Measurements from ENCODE around the gene FAM72C. TPM values are rescaled to one million over a fixed set of nuclear protein-coding genes. Genes with fewer than 3 reads are reported as not detected.
"Not testable (repeated sequence)": the region's sequence is repeated elsewhere in the genome, so short reads cannot be mapped to it uniquely, and the experiment has no call there.

Gene FAM72C
- total RNA-seq: under 1 TPM in 1 of 4 donors, not detected in 3; 0.47 TPM

DNA sequence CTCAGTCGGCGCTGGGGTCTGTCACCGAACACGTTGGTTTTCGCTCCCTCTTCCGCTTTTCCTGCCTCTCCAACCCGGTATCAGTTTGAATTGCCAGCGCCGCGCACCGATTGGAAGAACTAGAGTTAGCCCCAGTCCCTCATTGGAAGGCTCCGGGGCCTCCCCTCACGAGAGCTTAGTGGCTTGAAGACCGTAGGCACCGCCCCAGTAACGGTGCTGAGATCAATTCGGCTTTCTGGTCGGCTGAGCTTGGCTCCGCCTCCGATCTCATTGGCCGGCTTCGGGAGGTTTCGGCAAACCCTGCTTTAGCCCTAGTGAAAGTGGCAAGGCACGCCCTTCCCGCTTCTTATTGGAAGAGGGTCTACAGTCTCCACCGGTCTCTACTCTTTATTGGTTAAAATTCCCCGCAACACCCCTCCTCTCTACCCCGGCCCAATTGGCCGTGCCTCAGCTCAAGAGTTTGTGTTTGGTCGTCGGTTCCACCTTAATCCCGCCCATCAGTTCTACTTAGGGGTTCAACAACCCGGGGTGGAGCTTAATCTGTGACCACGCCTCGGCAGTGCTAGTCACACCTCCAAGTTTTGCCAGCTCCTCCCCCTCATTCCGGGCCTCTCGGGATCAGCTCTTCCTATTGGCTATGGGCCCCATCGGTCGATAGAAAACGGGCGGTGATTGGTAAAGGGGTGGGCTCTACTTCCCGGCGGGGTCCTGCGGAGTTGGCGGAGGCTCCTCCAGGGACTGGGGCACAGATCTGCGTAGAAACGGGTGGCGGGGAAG is at the start of gene FAM72C:
Gene FAM72C, minus strand, starts transcription at position 63 of the 777 bp plus-strand sequence. CDS start 845 bp downstream, outside the sequence.
- not testable (repeated sequence) for DNase-seq, H3K9me3 ChIP-seq, H3K27ac ChIP-seq, H3K4me1 ChIP-seq, H3K27me3 ChIP-seq, H3K4me3 ChIP-seq, H3K36me3 ChIP-seq

DNA sequence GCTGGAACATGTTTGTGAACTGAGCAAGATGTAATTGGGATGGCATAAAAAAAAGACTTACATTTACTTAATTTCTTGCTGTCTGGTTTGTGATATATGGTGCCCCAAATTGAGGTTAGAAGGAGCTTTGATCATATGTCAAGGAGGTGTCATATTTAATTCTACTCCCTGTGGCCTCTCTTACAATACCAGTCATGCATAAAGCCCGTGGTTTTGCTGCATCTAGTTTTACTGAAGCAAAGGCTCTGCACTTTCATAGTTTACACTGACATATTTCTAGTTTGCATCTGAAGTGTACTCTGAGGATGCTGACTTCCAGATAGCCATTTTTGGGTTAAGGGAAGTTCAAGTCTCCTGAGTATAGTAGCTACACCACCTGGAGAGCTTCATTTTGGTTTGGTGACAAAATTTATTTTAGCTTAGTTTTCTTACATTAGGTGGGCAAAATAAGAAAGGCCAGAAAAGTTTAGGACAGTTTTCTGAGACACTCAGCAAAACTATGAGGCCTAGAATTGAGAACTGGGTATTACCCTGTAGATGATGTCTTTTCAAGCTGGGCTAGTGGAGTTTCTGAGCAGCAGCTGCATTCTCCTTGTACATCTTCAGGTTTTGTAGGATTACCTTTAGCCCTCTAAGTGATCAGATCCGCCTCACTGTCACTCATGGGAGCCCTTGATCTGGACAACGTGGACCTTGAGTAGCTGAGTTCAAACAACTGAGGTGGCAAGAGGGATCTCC is 48.4 kb upstream of the FAM72C start:
- H3K36me3 ChIP-seq, H3K27me3 ChIP-seq, DNase-seq, H3K9me3 ChIP-seq, H3K4me3 ChIP-seq, H3K27ac ChIP-seq, H3K4me1 ChIP-seq: not testable (repeated sequence)

GRCh38 chr1:144019101-144019500 is 47.3 kb upstream of the FAM72C start:
- H3K4me3 ChIP-seq, DNase-seq, H3K9me3 ChIP-seq, H3K4me1 ChIP-seq, H3K27me3 ChIP-seq, H3K27ac ChIP-seq, H3K36me3 ChIP-seq: not testable (repeated sequence)

DNA sequence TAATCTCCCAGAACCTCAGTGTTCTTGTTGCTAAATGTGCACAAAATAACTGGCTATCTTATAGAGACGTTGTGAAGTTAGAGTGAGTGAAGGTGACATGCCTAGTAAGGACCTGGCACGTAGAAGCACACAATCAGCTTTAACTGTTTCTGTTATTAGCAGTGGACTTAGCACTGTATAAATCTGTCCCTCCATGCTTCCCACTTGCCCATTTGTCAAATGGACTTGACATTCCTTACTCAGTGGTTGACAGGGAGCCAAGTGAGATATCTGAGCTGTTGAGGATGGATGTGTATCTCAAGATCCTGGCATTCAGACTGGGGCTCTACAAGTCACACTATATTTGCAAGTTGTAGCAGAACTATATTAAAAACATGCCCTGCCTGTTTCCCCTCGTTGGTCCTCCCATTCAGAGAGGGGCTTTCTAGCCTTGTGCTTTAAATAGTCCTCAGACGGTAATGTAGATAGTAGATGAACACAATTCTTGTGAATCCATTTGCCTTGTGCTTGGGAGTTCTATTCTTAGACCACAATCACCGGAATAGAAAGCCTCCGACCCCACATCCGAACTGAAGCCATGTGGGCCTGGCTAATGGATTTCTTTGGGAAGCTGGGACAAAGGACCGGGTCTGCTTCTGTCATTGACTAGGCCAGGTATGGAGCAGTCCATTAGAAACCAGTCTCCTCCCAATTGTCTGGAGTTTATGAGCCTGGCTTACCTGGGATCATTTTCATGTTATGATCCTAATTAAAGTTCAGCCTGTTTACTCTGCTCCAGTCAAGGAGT is 43.6 kb upstream of the FAM72C start:
- not testable (repeated sequence) for H3K4me1 ChIP-seq, H3K9me3 ChIP-seq, DNase-seq, H3K4me3 ChIP-seq, H3K27ac ChIP-seq, H3K36me3 ChIP-seq, H3K27me3 ChIP-seq

DNA sequence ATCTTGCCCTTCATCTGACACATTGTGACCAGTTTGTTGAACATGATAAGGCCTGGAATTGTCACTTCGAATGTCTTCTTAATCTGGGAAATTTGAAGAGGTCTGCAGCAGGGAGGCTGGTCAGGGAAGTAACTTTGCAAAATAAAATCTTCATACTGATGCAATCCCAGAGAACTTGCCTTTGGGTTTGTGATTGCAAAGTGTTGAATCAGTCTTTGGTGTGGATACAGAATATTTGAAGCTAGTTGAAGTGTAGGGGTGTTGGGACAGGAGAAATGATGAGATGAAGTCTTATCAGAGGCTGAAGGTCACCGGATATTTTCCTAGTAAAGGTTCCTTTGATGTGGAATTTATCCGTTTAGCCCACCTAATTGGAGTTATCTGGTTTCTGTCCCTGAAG is 42.7 kb upstream of the FAM72C start:
- not testable (repeated sequence) for H3K4me3 ChIP-seq, DNase-seq, H3K36me3 ChIP-seq, H3K27ac ChIP-seq, H3K4me1 ChIP-seq, H3K9me3 ChIP-seq, H3K27me3 ChIP-seq

- not testable (repeated sequence) for H3K27me3 ChIP-seq, DNase-seq, H3K27ac ChIP-seq, H3K4me3 ChIP-seq, H3K9me3 ChIP-seq, H3K4me1 ChIP-seq, H3K36me3 ChIP-seq
Measured at GRCh38 chr1:144014121-144014520, 42.3 kb upstream of the FAM72C start.

DNA sequence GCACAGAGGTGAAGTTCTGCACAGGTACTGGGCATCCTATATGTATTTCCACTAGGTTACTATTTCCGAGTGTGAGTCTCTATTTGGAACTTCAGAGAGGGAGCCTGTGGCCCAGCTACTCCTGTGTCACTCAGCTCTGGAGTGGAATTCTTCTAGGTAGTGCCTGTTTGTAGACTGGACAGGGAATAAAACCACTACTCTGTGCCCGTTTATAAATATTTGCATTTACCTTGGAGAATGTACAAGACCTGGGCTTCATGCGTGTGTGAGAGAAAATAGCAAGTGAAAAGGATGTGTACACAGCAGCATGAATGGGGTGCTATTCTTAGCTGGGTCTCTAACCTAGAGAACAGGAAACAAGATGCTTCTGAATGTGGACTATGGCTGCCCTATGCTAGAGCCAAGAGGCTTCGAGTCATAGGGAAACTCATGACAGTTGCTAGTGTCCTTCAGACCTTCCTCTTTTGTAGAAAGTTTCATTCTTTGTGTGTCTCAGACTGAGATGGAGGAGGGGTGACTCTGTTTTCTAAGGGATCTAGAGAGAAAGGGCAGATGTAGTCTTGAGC is 40.5 kb upstream of the FAM72C start:
- not testable (repeated sequence) for H3K27me3 ChIP-seq, H3K4me1 ChIP-seq, H3K36me3 ChIP-seq, H3K27ac ChIP-seq, H3K9me3 ChIP-seq, DNase-seq, H3K4me3 ChIP-seq

GRCh38 chr1:144009410-144009809 is 37.6 kb upstream of the FAM72C start:
- H3K27me3 ChIP-seq, H3K36me3 ChIP-seq, H3K9me3 ChIP-seq, DNase-seq, H3K4me1 ChIP-seq, H3K4me3 ChIP-seq, H3K27ac ChIP-seq: not testable (repeated sequence)

DNA sequence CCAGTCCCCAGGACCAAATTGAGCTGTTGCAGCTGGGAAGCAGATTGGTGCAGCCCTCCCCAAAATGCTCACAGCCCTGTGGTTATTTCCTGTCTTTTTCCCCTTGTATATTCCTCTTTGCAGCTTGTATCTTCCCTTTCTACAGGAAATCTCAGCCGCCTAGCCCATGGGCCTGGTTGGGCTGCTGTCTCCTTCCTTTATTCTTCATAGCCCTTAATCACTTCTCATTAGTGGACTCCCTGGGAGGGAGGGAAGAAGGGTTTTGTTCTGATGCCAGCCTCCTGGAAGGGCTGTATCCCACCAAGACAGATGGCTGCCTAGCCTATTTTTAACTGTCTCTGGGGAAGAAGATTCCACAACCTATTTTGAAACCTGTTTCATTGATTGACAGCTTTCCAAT is 32.5 kb upstream of the FAM72C start:
- H3K36me3 ChIP-seq, H3K27me3 ChIP-seq, H3K9me3 ChIP-seq, H3K4me3 ChIP-seq, H3K4me1 ChIP-seq, DNase-seq, H3K27ac ChIP-seq: not testable (repeated sequence)

DNA sequence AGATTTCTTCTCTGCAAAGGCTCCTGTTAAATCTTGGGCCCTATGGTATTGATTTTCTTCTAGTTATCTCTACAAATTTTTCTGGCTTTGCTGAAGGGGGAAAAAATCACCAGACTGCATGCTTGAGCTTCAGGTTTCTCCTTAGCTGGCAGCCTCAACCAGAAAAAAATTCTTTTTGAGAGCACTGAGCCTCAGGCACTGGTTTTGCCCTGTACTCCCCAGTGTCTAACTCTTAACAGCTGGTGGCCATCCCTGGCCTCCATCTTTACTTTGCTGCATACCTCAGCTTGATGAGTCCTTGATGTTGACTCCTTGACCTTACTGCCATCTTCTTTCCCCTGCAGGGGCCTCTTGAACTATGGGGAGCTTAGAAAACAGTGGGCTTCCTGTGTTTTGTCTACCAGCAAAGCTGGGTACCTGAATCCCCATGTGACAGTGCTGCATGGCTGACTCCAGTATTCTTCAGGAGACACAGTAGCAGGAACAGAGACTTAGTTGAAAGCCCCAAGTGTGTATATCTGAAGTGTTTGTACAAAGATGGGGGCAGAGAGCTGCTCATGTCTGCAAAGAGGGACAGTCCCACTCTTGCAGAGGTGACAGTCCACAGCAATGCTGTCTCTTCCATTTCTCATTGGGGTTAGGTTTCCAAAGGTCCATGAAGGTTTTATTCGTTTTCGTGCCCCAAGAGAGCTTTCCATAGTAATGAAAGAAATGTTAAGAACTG is 31.7 kb upstream of the FAM72C start:
- H3K4me1 ChIP-seq, H3K27me3 ChIP-seq, DNase-seq, H3K4me3 ChIP-seq, H3K36me3 ChIP-seq, H3K27ac ChIP-seq, H3K9me3 ChIP-seq: not testable (repeated sequence)

- H3K9me3 ChIP-seq, H3K27ac ChIP-seq, H3K36me3 ChIP-seq, H3K27me3 ChIP-seq, H3K4me3 ChIP-seq, H3K4me1 ChIP-seq, DNase-seq: not testable (repeated sequence)
Measured at GRCh38 chr1:144002141-144002881, 30.5 kb upstream of the FAM72C start.

GRCh38 chr1:144001077-144001476 is 29.3 kb upstream of the FAM72C start:
- not testable (repeated sequence) for H3K4me1 ChIP-seq, DNase-seq, H3K4me3 ChIP-seq, H3K27ac ChIP-seq, H3K27me3 ChIP-seq, H3K9me3 ChIP-seq, H3K36me3 ChIP-seq

DNA sequence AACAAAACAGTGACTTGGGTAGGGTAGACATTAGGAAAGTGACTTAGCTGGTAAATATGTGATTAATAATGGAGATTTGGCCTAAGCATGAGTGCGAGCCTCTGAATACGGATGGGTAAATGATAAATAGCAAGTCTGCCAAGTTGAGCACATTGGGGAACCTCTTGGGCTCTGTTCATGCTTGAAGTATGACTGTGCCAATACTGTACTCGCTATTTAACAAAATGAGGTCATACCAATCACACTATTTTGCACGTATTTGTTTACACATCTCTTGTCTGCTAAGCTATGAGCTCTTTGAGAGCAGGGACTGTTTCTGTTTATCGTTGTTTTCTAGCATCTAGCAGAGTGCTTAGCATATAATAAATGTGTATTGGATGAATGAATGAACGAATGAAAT is 24.2 kb upstream of the FAM72C start:
- H3K9me3 ChIP-seq, DNase-seq, H3K27me3 ChIP-seq, H3K27ac ChIP-seq, H3K4me1 ChIP-seq, H3K4me3 ChIP-seq, H3K36me3 ChIP-seq: not testable (repeated sequence)
